PC-9 (cell line): Measurements from ENCODE around the gene BRD1. TPM values are rescaled to one million over a fixed set of nuclear protein-coding genes. Genes with fewer than 3 reads are reported as not detected.

Experiments
- BruUV-seq: library from RNA; stranded (reverse); fragments of 400-500 nt; replicated peaks from 2 replicates; lab custom pipeline; 2021; lab: Mats Ljungman, UMichigan
- CTCF ChIA-PET: fragments of 300-600 bp; sonication (Branson Sonifier 250); formaldehyde crosslinking; loops from one replicate; lab custom pipeline; 2022; ENCODE audit warnings: antibody characterized with exemption; lab: Charles Lee
- POLR2A ChIA-PET: fragments of 300-600 bp; sonication (Branson Sonifier 250); formaldehyde crosslinking; loops from one replicate; lab custom pipeline; 2022; ENCODE audit warnings: antibody characterized with exemption; ENCODE audit not compliant: unreplicated experiment; lab: Charles Lee
- DNase-seq, 2 experiments: peaks; one replicate each; pipeline versions ENCODE4 v3.0.0 to v3.0.0-alpha.2; 2015 to 2022; ENCODE audit warnings: mixed read lengths in 1 of 2
- H2AFZ ChIP-seq: fragments of 200-600 bp; sonication (generic); 2 replicates; pipeline ENCODE4 v1.8.1; 2017; ENCODE audit warnings: antibody characterized with exemption
- H3F3A ChIP-seq: fragments of 200-600 bp; sonication (generic); 2 replicates; pipeline ENCODE4 v1.8.1; 2017; ENCODE audit warnings: antibody characterized with exemption, mild to moderate bottlenecking, low read depth; ENCODE audit not compliant: insufficient read depth
- H3K27ac ChIP-seq: fragments of 200-600 bp; sonication (generic); 2 replicates; pipeline ENCODE4 v1.6.1; 2016; ENCODE audit warnings: mixed run types
- H3K27me3 ChIP-seq: fragments of 200-600 bp; sonication (generic); 2 replicates; pipeline ENCODE4 v1.6.1; 2016; ENCODE audit warnings: low read depth, mixed run types; ENCODE audit not compliant: insufficient read depth
- H3K36me3 ChIP-seq: fragments of 200-600 bp; sonication (generic); 2 replicates; pipeline ENCODE4 v1.6.1; 2016; ENCODE audit warnings: low read depth, mixed run types
- H3K4me1 ChIP-seq: fragments of 200-600 bp; sonication (generic); replicated peaks from 2 replicates; pipeline ENCODE4 v1.6.1; 2016; ENCODE audit warnings: mixed run types; ENCODE audit not compliant: insufficient read depth
- H3K4me2 ChIP-seq: fragments of 200-600 bp; sonication (generic); 2 replicates; pipeline ENCODE4 v1.6.1; 2017; ENCODE audit warnings: mixed run types
- H3K4me3 ChIP-seq: fragments of 200-600 bp; sonication (generic); 2 replicates; pipeline ENCODE4 v1.6.1; 2016; ENCODE audit warnings: mixed run types
- H3K79me2 ChIP-seq: fragments of 200-600 bp; sonication (generic); 2 replicates; pipeline ENCODE4 v1.6.1; 2017; ENCODE audit warnings: low read depth, mixed run types
- H3K9me2 ChIP-seq: fragments of 200-600 bp; sonication (generic); 2 replicates; pipeline ENCODE4 v1.8.1; 2017; ENCODE audit warnings: mild to moderate bottlenecking; ENCODE audit not compliant: insufficient read depth
- H3K9me3 ChIP-seq: fragments of 200-600 bp; sonication (generic); 2 replicates; pipeline ENCODE4 v1.8.1; 2016; ENCODE audit warnings: low read depth; ENCODE audit not compliant: insufficient read depth
- H4K20me1 ChIP-seq: fragments of 200-600 bp; sonication (generic); 2 replicates; pipeline ENCODE4 v1.8.1; 2017; ENCODE audit not compliant: insufficient read depth
- CTCF ChIP-seq: fragments of 200-600 bp; sonication (generic); conservative IDR thresholded peaks from 2 replicates; pipeline ENCODE4 v1.6.1; 2017; ENCODE audit warnings: mixed run types, antibody characterized with exemption, mild to moderate bottlenecking, moderate library complexity
- EZH2 ChIP-seq: fragments of 200-600 bp; sonication (generic); IDR thresholded peaks from 2 replicates; pipeline ENCODE4 v1.8.0; 2017; ENCODE audit warnings: antibody characterized with exemption, low read depth
- intact Hi-C: fragments of 100-400 bp; cut with micrococcal nuclease; formaldehyde crosslinking; loops from one replicate; pipeline ENCODE4 v1.10.0; 2022; ENCODE audit not compliant: unreplicated experiment
- total RNA-seq: library from RNA; stranded (reverse); gene quantifications from 2 replicates; pipeline ENCODE4 v1.2.3, GENCODE V29; 2021

The BRD1 gene
- total RNA-seq, 1 experiment from 2014 or later: 28.5 TPM

- ChIA-PET CTCF (no interaction called here), POLR2A (no interaction called here)
- H2AFZ ChIP-seq: no peak overlapping the region
- intact Hi-C loops: no loop called here
- H3K4me1 ChIP-seq: no peaks in the 10 kb centered on the region
- no peak overlapping the region for H3K4me3 ChIP-seq
- no peaks in the 10 kb centered on the region for H4K20me1 ChIP-seq
- H3K9me2 ChIP-seq: no peaks in the 10 kb centered on the region
- TF ChIP-seq EZH2 (no peak), CTCF (no peak)
- no peak overlapping the region for H3K27ac ChIP-seq
- no peaks in the 10 kb centered on the region for H3F3A ChIP-seq
- no peaks in the 10 kb centered on the region for H3K79me2 ChIP-seq
- peaks cover 18% of the 10 kb centered on the region for H3K9me3 ChIP-seq
- H3K36me3 ChIP-seq: no peaks in the 10 kb centered on the region
- H3K4me2 ChIP-seq: no peak overlapping the region
- H3K27me3 ChIP-seq: peaks cover 83% of the 10 kb centered on the region
- DNase-seq: no peak
- no TSS peak for BruUV-seq
These were observed 78.4 kb downstream of the BRD1 start for GRCh38 chr22:49749227-49749626.

GRCh38 chr22:49748514-49748913 is 79.2 kb downstream of the BRD1 start:
- TF ChIP-seq EZH2 (no peak), CTCF (no peak)
- Histone ChIP-seq H3K27ac (no peak overlapping the region), H3K79me2 (no peaks in the 10 kb centered on the region), H3K36me3 (no peaks in the 10 kb centered on the region), H3K4me3 (no peak overlapping the region), H3K27me3 (peaks cover 82% of the 10 kb centered on the region), H4K20me1 (no peaks in the 10 kb centered on the region), H3K9me3 (peaks cover 18% of the 10 kb centered on the region), H3K9me2 (no peaks in the 10 kb centered on the region), H3F3A (no peaks in the 10 kb centered on the region), H3K4me1 (no peaks in the 10 kb centered on the region), H3K4me2 (no peak overlapping the region), H2AFZ (no peak overlapping the region)
- POLR2A ChIA-PET: no interaction called here
- BruUV-seq: no TSS peak
- CTCF ChIA-PET: no interaction called here
- intact Hi-C loops: no loop called here
- no peak for DNase-seq

GRCh38 chr22:49747716-49748115 is 80.0 kb downstream of the BRD1 start:
- Histone ChIP-seq H3K9me3 (peaks cover 18% of the 10 kb centered on the region), H3K27ac (no peak overlapping the region), H3K79me2 (no peaks in the 10 kb centered on the region), H2AFZ (no peak overlapping the region), H3K4me1 (no peaks in the 10 kb centered on the region), H3K4me2 (no peak overlapping the region), H3F3A (no peaks in the 10 kb centered on the region), H4K20me1 (no peaks in the 10 kb centered on the region), H3K9me2 (no peaks in the 10 kb centered on the region), H3K4me3 (no peak overlapping the region), H3K27me3 (peaks cover 82% of the 10 kb centered on the region), H3K36me3 (no peaks in the 10 kb centered on the region)
- ChIA-PET POLR2A (no interaction called here), CTCF (no interaction called here)
- intact Hi-C loops: no loop called here
- DNase-seq: no peak
- no TSS peak for BruUV-seq
- TF ChIP-seq CTCF (no peak), EZH2 (no peak)
